Measurements from ENCODE around the gene OGFOD3. TPM values are rescaled to one million over a fixed set of nuclear protein-coding genes. Genes with fewer than 3 reads are reported as not detected.
A peak's percentile ranks its signal among the peaks of the same experiment; 100 is the strongest.

The OGFOD3 gene
- total and polyA plus RNA-seq, 9 of the 15 experiments (the other 6 are each of a cell fraction or from before 2014, with no cell fraction given): 0.69 to 44.7 (median 18.9) TPM

- TF ChIP-seq MNT (conservative IDR thresholded peaks at IDR 0.05): peak in 1 of 2 experiments; percentile 91; a peak in 3 of 4 replicates
- no peak for TF ChIP-seq KDM5B (IDR thresholded peaks at IDR 0.05; ENCODE audit: insufficient replicate concordance, low read depth, low read length)
- peak; percentile 65; the same call in 1 of the 2 replicates for TF ChIP-seq BRD4 (IDR thresholded peaks at IDR 0.05)
- TF ChIP-seq SRSF1 (IDR thresholded peaks at IDR 0.05; ENCODE audit: low read depth, low read length): no peak
- TF ChIP-seq CAMTA2 (CRISPR knock-in tag; conservative IDR thresholded peaks at IDR 0.05): no peak
- TF ChIP-seq HNRNPL (IDR thresholded peaks at IDR 0.05; ENCODE audit: low read depth, low read length): no peak
- no peak for TF ChIP-seq SIN3B (IDR thresholded peaks at IDR 0.05; ENCODE audit: low read depth)
- TF ChIP-seq ZNF408 (CRISPR knock-in tag; IDR thresholded peaks at IDR 0.05; ENCODE audit: low read depth): no peak
- TF ChIP-seq PRPF4 (IDR thresholded peaks at IDR 0.05; ENCODE audit: insufficient read depth, low read depth, low read length, poor library complexity, severe bottlenecking): no peak
- no peak; the same call in 1 of the 2 replicates for TF ChIP-seq TFAP4 (CRISPR knock-in tag; IDR thresholded peaks at IDR 0.05; ENCODE audit: borderline replicate concordance)
- TF ChIP-seq MBD1 (CRISPR knock-in tag; IDR thresholded peaks at IDR 0.05): no peak
- no peak for TF ChIP-seq FOXK1 (CRISPR knock-in tag; IDR thresholded peaks at IDR 0.05; ENCODE audit: borderline replicate concordance)
- peak; percentile 94 for TF ChIP-seq PKNOX1 (IDR thresholded peaks at IDR 0.05)
- TF ChIP-seq FOXO4 (CRISPR knock-in tag; IDR thresholded peaks at IDR 0.05): no peak
- TF ChIP-seq ATF4 (CRISPR knock-in tag; IDR thresholded peaks at IDR 0.05): no peak
- no peak for TF ChIP-seq RBM39 (optimal IDR thresholded peaks at IDR 0.05; ENCODE audit: low read depth, low read length)
- no peak for TF ChIP-seq ATF2 (CRISPR knock-in tag; IDR thresholded peaks at IDR 0.05)
- TF ChIP-seq LARP7 (IDR thresholded peaks at IDR 0.05): no peak
- TF ChIP-seq ELF2 (CRISPR knock-in tag; IDR thresholded peaks at IDR 0.05): peak; percentile 97
Measured at GRCh38 chr17:82457929-82458178, 39.5 kb upstream of the OGFOD3 start (continued).
